Measurements from ENCODE around the gene CRBN.

CRBN gene

DNA sequence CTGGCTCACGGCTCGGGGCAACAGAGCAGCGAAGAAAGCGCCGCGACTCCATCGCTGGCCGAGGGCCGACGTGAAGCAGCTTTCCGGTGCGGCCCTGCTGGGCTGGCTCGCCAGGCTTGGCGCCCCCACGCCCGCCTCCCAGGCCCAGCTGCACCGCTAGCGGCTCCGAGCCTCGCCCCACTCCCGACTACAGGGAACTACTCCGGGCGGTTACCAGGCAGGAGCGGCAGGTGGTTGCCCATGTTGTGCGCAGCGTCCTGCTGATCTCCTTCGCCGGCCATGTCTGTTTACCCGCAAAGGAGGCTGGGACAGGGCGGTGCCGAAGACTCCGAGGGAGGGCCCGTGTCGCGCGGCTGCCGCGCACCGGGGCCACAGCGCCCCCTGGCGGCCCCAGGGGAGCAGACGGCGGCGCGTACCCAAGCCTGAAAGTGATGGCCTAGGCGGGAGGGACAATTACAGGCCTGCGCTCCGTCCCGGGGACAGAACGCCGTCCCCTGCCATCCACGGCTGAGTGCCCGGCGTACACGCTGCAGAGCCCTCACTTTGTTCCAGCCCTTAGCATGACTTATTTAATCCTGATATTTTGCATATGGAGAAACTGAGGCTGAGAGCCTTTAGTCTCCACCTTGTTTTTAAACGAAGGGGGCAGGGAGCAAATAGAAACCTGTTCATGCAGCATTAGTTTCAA is at the start of gene CRBN:
TSS of gene CRBN (minus strand) at position 285 of the 688 bp plus-strand sequence. CDS start at position 281, 4 bp downstream.
- DNase-seq = peak; percentile 50

DNA sequence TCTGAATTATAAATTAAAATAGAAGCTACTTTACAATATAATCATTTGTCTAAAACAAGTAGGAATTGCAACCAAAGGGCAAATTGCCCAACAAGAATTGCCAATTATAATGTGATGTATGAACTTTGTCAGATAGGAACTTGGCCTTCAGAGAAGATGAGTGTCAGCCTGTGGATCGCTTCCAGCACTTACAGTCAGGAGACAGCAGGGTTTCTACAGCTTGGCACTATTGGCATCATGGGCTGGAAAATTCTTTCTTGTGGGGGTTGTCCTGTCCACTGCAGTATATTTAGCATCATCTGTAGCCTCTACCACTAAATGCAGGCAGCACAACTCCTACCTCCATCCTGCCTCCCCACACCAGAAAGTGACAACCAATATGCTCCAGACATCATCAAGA is 48.1 kb upstream of the CRBN start:
- no peak for DNase-seq

DNA sequence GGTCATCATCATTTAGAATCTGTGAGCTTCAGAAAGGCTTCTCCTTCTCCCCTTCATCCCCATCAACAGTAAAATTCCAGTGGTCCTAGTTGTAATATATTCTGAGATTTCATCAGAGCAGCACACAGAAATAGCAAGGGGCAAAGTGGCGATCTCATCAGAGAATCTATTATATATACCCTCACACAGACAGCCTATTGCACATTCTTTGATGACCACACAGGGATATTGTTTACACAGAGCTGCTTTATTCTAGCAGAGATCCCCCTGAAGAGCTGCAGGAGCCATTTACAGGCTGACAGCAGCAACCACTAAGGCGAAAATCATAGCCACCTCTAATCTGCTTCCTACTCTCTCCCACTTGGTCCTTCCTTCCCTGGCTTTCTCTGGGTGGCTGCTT is 42.0 kb upstream of the CRBN start:
- DNase-seq = no peak

DNA sequence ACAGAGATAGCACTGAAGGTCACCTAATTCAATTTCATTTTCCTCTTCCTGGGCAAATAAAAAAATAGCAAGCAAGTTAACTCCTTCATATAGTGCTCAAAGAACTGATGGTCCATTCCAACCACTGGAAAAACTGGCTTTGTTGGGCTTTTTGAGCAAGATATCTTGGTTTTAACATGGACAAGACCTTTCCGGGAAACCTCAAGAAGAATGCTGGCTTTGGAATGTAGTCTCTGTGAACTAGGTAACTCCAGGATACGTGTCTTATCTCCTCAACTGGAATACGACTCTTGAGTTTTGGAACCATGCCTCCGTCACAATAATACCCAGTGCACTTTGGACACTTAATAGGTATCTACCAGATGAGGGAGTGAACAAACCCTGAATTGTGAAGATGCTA is 36.9 kb upstream of the CRBN start:
- no peak for DNase-seq

DNA sequence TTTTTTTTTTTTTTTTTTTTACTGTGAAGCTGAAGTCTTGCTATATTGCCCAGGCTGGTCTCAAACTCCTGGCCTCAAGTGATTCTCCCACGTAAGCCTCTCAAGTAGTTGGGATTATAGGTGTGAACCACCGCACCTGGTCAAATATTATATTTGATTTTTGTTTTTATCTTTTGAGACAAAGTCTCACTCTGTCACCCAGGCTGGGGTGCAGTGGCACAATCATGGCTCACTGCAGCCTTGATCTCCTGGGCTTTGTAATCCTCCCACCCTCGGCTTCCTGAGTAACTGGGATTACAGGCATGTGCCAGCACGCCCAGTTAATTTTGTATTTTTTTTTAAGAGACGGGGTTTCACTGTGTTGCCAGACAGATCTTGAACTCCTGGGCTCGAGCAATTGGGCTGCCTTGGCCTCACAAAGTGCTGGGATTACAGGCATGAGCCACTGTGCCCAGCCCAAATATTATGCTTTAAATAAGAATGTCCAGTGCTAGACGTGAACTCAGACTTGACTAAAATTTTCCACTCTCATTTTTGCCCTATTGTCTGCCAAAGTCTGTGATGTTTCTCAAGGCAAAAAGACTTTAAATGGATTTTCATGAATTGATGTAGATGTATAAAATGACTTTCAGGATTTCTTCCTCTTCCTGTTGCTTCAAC is 33.4 kb upstream of the CRBN start:
- DNase-seq = no peak

DNA sequence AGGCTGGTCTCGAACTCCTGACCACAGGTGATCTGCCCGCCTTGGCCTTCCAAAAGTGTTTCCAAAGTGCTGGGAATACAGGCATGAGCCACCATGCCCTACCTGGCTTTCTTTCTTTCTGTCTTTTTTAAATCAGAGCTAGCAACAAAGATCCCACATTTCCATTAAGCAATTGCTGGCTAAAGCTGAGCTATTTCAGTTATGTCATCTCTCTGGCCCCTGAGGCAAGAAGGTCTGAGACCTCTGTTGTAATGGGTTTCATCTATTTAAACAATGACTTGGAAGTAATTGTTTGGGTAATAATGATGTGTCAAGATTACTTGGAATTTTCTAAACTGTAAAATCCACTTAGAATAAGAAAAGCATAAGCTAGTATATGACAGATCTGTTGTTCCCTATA is 30.2 kb upstream of the CRBN start:
- DNase-seq = no peak

DNA sequence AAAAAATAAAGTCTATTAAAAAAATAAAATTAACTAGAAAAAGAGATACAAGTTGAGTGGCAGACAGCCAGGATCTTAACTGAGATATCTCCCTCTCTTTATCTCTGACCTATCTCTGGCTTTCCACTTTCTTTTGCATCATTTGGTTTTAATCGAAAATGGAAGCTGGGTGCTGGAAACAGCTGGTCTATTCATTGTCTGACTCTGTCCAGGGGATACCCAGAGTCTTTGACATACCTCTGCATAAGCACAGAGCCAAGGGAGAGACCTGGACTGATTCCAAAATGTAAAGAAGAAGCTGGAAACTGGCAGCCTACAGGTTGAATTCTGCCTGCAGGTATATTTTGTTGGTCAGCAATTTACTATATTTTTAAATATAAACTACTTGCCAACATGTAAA is 29.6 kb upstream of the CRBN start:
- no peak for DNase-seq

DNA sequence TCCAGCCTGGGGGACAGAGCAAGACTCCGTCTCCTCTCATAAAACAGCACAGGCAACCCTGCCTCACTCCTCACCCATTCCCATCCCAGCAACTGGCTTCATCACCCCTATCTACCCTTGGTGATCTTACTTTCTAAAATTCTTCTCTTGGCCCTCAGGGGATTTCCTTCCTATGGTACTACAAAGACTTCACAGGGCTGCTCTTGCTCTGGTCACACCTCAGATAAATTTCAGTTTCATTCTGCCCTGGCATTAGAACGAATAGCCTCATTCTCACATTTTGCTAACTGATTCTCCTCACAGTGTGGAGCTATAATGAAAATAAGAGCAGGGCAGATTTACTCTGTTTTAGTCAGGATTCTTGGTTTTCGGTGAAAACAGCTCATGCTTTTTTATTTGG is 22.1 kb upstream of the CRBN start:
- DNase-seq = no peak

DNA sequence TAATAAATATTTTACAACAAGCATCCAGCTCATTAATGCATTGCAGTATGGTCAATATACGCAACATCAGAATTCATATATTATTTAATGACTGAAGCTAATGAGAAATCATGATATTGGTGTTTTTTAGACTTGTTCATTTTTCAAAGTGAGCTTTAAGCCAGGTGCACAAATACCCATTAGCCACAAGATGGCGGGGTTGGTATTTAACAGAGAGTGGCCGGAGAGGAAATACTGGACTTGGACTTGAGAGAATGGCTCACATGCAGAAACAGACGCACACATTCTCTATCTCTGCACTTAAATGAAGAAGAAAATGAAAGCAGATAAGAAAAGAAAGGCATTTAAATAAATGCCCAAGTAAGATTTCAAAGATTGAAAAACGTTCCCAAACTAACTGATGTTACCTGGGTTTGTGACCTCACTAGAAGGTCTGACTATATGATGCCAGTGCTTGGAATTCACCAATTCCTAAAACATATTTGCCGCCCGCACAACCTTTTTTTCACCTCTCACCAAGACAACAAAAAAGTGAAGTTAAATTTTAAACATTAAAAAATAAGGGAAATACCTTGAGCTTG is 21.2 kb upstream of the CRBN start:
- no peak for DNase-seq

DNA sequence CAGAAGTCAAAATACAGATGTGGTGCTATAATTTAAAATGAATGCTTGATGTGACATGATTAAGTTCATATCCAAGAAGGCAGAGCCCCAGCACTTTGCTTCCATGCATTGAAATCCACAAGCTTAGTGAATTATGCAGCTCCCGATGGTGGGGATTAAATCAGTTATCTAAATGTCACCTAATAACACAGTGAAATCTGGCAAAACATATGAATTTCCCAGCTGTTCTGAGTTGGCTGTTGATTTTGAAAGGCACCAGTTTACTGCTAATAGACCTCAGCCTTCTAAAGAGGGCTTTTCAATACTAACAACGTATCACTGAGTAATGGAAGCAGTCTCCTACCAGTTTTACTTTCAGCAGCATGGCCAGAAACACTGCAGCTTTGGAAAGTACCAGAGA is 19.8 kb upstream of the CRBN start:
- no peak for DNase-seq

DNA sequence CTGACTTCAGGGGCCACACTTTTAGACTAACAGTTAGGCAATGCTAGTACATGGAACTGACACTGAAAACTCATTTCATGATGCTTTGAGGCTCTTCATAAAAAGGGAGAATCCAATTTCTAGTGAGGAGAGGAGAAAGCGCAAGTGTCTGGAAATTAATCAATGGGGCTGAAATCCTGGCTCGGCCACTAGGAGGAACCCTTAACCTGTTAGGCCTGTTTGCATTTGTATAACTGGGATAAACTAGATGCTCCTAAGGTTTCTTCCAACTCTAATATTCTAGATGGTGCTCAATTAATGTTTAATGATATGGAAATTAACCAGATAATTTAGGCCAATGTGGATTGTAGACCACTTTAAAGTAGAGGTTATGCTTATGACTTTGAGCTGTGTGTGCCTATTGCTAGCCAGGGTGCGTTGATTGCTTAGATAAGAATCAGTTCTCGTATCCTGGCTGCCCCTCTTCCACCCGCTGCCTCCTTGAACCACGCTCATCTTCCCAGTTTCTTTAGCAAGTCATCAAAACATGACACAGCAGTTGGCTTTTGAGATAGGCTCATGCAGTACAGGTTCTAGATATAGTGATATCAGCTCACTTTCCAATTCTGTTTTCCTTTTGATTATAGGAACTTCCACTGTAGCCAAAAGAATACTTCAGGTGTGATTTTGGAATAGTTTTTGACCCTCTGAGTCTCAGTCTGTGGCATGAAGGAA is 16.8 kb upstream of the CRBN start:
- DNase-seq = no peak

DNA sequence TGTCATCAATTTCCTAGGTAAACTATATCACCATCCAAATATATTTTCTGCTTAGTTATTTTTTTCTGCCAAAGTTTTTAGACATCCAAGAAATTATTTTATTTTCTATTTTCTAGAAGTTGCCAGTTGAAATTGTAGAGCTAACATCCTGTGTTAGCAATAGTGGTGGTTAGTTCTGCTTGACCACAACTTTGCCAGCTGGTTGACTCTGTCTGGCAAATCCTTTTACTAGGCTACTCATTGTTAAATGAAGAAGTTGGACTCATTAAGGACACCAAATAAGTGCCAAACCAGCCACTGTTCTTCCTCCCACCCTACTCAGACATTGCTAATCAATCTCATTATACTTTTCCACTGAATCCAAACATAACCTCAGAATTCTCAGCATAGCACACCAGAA is 15.4 kb upstream of the CRBN start:
- no peak for DNase-seq

DNA sequence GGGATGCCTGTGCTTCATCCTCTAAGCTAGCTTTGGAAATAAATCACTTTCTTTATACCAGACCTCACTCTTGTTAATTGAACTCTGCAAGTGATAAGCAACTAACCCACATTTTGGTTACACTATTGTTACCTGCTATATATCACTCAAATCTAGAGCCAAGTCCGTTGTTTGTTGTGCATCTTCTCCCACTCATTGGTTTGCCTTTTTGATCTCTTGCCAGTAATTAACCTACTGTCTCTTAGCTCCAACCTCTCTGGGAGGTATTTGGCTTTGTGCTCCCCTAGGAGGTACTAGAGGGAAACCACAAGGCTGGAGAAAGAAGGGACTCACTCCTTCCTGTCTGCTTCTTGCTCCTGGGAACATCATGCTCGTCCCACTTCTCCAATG is 12.8 kb upstream of the CRBN start:
- DNase-seq = no peak

DNA sequence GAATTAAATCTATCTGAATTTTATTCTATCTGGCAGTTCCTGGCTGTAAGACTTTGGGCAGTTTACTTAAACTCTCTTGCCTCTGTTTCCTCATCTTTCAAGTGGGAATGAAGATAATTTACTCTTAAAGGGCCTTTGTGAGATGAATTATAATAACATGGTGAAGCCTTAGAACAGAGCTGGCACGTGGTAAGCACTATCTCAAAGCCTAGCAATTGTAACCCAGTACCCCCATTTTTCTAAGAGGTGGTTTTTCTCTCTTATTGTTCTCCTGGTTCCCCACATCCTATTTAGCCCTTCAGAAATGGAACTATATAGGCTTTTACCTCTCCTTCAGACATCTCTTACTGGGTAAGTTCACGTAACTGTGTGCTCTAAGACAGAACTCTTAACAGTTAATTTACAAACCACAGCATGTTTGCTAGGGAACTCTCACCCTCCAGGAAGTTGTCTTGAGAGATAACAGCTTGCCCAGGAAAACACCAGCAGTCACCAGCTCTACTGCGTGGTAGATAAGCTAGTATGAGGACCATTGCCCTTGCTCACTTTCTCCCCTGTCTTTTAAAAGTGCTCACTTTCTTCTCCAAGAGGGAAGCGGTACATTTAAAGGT is 12.3 kb upstream of the CRBN start:
- DNase-seq = no peak

DNA sequence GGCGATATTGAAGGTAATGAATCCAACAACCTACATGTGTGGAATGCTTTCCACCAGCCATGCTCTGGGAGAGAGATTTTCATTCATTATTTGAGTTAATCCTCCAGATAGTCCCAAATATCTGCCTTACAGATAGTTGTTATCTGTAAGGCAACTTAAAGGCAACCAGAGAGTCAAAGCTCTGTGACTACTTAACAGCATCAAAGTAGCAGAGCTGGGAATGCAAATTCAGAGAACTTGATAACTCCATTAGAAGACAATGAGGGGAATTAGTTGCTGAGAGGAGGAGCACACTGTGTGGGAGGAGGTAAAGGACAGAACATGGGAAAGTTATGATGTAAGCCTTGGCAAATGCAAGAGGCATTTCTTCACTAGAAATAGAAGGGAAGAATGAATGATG is 10.5 kb upstream of the CRBN start:
- no peak for DNase-seq

DNA sequence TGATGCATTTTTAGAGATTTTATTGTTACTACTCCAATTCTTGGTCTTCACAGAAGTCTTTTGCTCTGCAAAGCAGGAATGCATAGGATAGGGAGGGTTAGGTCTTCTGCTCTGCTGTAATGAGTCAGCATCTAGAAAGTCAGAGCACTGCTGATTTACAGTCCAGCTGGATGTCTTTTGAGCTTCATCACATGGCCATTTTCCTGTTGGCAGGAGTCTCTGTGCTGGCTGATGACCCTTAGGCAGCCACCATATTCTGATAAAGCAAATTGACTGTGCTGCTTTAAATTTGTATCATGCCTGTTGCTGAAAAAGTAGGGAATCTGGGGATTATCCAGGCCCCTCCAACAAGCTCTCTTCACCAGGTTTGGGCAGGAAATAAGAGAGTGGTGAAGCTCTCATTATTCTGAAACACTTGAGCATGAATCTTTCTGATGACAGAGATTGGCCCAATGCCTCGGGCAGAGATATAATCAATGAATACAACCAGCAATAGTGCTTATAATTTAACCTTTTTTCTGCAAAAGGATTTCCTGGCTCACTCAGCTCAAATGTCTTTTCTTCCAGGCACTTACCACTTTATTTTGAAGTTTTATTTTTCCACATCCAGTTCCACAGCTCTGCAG is 9.7 kb upstream of the CRBN start:
- no peak for DNase-seq

DNA sequence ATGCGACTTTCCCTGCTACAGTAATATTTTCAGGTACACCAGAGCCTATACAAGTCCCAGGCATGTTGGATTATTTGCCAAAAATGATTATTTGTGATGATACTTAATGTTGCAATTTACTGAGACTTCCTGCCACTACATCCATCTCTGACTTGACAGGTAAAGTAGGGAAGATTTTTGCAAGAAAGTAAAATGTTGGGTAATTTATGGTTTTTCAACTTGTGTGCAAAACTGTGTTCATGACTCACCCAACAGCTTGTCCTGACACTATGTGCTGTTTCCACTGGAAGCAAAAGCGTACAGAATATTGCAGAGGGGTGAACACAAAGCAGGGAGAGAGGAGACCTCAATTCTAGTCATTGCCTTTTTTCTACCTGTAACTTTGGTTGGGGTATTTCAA is 5.4 kb upstream of the CRBN start:
- no peak for DNase-seq

DNA sequence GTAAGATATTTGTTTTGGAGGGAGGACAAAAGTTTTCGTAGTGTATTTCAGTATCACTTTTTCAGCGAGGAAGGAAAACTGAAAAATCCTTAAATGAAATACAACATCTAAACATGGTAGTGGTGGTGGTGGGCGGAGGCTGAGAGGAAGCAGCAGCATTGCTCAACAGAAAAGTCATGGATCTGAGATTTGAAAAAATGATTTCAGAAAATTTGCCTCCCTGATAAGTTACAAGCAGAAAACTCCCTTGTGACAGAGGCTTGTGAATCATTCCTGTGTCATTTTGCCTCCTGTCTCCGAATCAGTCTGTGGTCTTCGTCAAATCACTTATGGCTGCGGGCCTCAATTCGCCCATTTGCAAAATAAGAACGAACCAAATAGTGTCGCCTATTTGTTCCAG is 965 bp upstream of the CRBN start:
- no peak for DNase-seq

DNA sequence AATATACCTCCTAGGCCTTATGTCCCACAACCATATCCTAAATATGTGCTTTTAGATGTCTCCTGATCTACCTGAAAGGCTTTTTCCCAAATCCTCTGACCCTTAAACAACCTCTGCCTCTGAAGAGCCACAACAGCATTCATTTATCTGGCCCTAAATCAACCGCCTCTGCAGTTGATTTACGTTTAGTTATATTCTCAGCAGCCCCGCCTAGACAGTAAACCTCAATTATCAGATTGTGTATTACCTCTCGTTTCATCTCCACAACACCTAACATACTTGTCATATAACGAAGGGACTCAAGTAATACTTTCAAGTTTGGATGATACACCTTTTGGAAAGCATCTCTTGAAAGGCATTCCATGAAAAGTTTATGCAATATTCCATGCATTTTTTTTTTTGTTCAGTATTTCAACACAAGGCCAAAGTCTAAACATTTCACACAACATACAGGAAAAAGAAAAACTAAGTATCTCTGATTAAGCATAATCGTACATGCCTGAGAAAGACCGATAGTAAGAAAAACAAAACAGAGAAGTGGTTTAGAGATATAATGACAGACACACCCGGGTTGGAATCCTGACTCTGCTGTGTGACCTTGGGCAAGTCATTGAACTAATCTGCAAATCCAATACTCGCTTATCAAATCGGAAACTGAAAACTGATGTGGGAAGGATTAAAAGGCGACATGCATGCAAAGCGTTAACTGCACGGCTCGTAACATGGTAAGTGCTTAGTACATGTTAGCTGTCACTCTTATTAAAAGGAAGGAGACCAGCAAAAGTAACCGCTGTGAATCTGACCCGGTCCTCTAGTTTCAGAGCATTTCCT is 778 bp downstream of the CRBN start:
- DNase-seq = no peak

DNA sequence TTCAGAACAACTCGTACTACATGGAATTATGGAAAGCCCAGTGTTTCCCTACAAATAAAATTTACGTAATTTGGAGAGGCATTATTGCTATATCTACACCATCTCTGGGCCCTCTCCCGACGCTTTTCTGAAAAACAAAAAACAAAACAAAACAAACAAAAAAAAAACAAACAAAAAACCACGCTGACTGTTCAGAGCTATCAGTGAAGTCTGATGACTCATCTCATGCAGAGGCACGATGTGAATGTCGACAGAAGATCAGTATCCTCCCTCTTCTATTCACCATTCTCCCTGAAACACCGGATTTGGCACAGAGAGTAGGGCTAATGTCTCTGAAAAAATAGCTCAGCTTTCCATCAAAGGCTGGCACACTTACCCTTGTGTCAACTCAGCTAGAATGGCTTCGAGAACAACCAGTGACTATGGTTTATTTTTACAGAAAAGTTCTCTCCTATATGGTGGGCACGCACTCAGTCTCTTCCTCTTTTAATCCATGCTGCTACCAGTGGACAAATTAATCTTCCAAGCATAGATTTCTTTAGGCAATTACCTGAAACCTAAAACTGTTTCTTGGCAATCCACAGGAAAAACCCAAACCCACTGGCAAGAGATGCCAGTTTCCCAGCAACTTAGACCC is 1.5 kb downstream of the CRBN start:
- no peak for DNase-seq

DNA sequence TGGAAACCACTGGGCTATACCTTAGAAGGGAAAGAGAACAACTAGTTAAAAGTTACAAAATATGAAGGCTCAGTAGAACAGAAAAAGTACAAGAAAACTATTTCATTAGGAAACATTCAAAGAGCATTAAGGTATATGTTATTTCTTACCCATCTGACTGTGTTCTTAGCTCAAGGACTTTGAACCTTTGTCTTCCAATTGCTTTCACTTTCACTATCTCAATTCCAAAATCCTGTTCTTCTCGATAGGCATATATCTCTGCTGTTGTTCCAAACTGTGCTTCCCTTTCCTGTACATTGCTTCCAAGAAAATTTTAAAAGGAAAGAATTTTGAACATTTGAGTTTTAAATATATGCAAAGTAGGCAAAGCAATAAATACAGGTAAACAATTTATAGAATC is 6.9 kb downstream of the CRBN start:
- DNase-seq = no peak

DNA sequence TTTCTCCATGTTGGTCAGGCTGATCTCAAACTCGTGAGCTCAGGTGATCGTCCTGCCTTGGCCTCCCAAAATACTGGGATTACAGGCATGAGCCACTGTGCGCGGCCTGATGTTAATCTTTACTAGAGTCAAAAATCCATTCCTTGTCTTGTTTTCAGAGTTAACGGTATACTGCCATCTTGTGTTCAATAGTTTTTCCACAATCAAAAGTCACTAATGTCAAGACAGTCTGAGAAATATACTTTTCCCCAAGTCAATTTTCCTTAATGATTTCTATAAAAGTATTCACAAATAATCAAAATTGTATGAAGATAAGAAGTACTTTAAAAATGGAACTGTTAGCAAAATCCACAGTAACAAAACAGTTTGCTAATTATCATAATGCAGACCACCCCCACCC is 8.5 kb downstream of the CRBN start:
- no peak for DNase-seq

Data from NCI-H2171 (cell line).